Pulmonary artery endothelial cell (primary cell): ENCODE data around the gene CEP104. TPM values are rescaled to one million over a fixed set of nuclear protein-coding genes. Genes with fewer than 3 reads are reported as not detected.
"Not testable (repeated sequence)": the region's sequence is repeated elsewhere in the genome, so short reads cannot be mapped to it uniquely, and the experiment has no call there.

Experiments used
- DNase-seq: peaks from one replicate; pipeline ENCODE4 v3.0.0-alpha.2; 2011; ENCODE audit warnings: low read depth, low spot score
- total RNA-seq: library from RNA; depleted of rRNA; stranded (reverse); fragments of >200 nt; gene quantifications from 2 replicates; pipeline ENCODE4 v1.2.3, GENCODE V29; 2014

Gene CEP104
- total RNA-seq, 1 donor from 2014 or later = 16.5 TPM

- no peak for DNase-seq
Observed at GRCh38 chr1:3827813-3828307, 29.2 kb downstream of the CEP104 start.

GRCh38 chr1:3825356-3825755, 31.7 kb downstream of the CEP104 start:
- no peak for DNase-seq

GRCh38 chr1:3824650-3825049, 32.4 kb downstream of the CEP104 start:
- DNase-seq = no peak

DNA sequence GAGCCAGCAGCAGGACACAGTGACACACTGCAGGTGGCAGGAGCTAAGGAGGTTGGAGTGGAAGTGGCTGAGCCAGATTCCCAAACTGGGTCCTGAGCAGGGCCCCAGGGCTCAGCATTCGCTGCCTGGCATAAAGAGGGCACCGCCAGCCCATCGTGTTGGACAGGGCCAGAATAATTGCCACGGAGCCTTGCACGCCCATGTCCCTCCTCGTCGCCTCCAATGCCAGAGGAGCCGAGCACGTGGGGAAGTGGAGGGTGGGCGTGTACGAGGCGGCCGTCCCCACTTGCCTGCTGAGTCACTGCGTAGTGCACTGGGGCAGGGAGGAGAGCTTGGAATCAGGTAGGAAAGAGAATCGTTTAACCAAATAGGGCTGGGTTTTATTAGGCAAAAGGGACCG, 34.6 kb downstream of the CEP104 start:
- no peak for DNase-seq

DNA sequence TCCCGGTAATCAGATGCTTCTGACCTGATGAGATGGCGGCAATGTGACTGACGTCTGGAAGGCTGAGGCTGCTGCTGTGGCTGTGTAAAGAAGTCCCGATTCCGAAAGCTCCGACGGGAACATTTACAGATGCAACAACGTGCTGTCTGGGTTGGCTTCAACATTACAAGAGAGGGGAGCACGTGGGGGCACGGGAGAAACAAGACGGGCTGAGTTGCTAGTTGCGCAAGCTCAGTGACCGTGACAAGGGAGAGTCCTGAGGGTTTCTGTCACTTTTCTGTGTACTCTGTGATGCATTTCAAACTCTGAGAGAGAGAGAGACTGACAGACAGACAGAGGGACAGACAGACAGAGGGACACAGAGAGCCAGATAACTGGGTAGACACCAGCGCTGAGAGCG, 35.1 kb downstream of the CEP104 start:
- DNase-seq = no peak

GRCh38 chr1:3821447-3821846, 35.6 kb downstream of the CEP104 start:
- no peak for DNase-seq

- DNase-seq = no peak
Observed at GRCh38 chr1:3821004-3821403, 36.0 kb downstream of the CEP104 start.

DNA sequence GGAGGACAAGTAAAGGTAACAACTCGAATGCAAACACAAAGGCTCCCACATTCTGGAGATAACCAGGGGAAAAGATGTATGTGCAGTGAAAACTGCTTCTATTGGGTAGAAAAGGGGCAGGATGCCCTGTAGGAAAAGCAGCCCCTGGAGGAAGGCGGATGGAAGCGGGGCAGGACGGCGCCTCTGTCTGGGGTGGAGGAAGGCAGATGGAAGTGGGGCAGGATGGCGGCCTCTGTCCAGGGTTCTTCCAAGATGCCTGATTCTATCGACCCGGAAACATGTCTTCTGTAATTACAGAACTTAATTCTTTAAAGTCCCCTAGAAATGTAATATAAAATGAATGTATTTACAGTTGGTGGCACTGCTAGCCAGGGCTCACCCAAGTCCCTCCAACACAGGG, 36.7 kb downstream of the CEP104 start:
- no peak for DNase-seq

GRCh38 chr1:3819771-3820200, 37.2 kb downstream of the CEP104 start:
- no peak for DNase-seq

- DNase-seq = no peak
Observed at GRCh38 chr1:3817821-3818597, 39.0 kb downstream of the CEP104 start.

DNA sequence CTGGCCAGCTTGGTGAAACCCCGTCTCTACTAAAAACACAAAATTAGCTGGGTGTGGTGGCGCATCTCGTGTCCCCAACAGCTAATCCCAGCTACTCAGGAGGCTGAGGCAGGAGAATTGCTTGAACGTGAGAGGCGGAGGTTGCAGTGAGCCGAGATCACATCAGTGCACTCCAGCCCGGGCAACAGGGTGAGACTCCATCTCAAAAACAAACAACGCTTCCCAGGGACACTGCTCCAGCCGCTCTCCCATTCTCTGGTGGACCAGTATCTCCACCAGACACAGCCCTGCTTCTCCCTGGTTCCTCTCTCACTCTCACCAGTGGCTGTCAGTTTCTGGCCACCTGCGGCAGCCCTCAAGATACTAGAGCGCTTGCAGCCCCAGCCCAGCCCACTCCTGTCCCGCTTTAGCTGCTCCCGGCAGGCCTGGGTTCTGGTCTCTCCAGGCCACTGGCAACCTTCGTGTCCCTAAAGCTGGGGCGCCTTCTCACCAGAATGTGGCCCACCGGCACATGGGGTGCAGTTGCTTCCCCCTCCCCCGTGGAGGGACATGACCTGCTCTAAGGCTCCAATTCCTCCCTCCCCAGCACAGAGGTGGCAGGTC, 39.8 kb downstream of the CEP104 start:
- no peak for DNase-seq

- DNase-seq = no peak
Observed at GRCh38 chr1:3816331-3817137, 40.5 kb downstream of the CEP104 start.

GRCh38 chr1:3814771-3815561, 42.0 kb downstream of the CEP104 start:
- no peak for DNase-seq

GRCh38 chr1:3814065-3814464, 42.9 kb downstream of the CEP104 start:
- no peak for DNase-seq

DNA sequence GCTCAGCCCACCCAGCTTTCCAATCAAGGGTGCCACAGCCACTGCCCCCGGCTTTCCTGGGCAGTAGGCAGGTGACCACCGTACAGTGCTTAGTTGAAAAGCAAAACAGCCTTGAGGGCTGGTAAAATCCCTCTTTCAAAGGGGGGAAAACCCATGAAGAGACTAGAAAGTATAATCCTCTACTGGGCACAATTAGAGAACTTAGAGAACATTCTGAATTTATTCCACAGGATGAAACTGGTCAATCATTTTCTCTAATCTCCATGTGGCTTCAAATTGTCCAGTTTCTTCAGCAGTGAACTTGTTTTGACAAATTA, 45.5 kb downstream of the CEP104 start:
- no peak for DNase-seq

DNA sequence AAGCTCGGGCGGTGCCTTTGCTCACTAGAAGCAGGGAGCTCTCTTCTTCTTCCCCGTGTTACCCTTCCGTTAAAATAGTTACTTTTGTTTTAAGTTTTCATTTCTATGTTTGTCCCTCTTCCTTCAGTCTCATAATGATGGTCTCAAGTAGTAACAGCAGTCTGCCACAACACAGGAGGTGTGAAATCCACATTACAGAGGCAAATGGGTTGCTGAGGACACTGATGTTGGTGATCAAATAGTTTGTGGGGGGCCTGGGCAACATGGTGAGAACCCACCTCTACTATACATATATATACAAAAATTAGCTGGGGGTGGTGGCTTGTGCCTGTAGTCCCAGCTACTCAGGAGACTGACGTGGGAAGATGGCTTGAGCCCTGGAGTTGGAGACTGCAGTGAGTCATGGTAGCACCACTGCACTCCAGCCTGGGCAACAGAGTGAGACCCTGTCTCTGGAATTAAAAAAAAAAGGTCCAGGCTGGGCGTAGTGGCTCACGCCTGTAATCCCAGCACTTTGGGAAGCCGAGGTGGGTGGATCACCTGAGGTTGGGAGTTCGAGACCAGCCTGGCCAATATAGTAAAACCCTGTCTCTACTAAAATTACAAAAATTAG, 46.8 kb downstream of the CEP104 start:
- DNase-seq = not testable (repeated sequence)

DNA sequence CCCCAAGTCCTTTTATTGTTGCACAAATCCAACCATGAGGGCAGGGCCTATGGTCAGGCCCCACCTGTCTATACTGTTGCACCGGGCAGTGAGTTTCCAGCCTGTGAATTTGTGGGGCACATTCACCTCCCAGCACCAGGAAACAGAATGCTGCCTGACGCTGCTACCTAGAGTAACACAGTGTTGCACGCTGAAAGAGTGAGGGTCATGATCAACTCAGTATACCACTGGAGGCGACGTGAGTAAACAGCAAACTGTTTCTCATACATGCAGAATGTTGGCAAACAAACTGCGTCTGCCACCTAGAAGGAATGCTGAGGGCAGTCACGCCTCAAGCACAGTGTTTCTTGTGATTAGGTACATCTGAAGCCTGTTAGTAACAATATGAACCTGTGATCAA, 47.3 kb downstream of the CEP104 start:
- no peak for DNase-seq

GRCh38 chr1:3807769-3808168, 49.2 kb downstream of the CEP104 start:
- no peak for DNase-seq

GRCh38 chr1:3805038-3805437, 52.0 kb downstream of the CEP104 start:
- DNase-seq = no peak

DNA sequence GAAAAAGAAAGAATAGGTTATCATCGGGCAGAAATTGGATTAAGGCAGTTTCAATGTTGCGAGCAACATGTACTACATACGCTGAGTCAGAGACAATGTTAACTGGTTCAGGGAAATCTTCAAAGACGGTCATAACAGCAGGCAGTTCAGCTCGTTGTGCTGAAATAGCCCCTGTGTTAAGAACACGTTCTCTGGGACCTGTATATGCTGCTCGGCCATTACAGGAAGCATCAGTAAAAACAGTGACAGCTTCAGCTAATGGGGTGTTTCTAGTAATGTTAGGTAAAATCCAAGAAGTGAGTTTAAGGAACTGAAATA, 52.4 kb downstream of the CEP104 start:
- DNase-seq = not testable (repeated sequence)

DNA sequence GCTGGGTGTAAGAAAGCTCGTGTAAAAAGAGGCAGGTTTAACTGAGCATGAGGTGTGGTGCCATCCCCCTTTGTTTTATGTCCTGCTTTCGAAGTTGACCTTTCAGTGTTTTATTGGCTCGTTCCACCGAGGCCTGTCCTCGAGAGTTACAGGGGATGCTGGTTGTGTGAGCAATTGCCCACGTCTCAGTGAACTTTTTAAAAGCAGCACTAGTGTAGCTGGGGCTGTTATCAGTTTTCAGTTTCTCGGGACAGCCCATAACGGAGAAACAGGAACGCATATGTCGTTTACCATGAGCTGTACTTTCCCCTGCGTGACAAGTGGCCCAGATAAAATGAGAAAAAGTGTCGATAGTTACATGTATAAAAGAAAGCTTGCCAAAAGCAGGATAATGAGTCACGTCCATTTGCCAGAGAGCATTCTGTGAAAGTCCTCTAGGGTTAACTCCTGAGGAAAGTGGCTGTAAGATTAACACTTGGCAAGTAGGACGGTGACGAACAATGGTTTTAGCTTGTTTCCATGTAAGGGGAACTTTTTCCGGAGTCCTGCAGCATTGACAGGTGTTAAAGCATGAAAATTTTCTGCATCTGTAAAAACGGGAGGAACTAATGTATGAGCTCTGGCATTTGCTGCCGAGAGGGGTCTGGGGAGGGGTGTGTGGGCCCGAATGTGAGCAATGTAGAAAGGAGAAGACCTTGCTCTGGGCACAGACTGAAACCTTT, 52.9 kb downstream of the CEP104 start:
- peak; percentile 26 for DNase-seq
